ENCODE data around the gene TRIM33.
A peak's percentile ranks its signal among the peaks of the same experiment; 100 is the strongest.
"Not testable (repeated sequence)": the region's sequence is repeated elsewhere in the genome, so short reads cannot be mapped to it uniquely, and the experiment has no call there.

Gene TRIM33

GRCh38 chr1:114390960-114391359 is 120.0 kb downstream of the TRIM33 start:
- DNase-seq = no peak

DNA sequence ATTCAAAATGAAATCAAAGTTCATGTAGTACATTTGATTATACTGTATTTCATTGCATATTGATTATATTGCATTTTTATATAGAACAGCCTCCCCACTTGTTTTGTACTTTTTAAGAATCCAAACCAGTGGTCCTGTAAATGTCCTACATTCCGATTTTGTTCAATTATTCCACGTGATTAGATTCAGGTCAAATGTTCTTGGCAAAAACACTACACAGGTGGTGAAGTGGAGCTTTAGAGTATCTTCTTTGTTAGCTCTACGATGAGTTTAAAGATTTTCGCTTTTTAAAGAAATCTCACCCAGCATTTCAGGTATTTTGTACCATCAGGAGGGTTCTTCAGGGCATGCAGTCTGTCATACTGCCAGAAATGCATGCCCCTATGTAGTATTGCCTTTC is 120.6 kb downstream of the TRIM33 start:
- DNase-seq = no peak

- no peak for DNase-seq
Measured at GRCh38 chr1:114388432-114389003, 122.5 kb downstream of the TRIM33 start.

GRCh38 chr1:114387585-114387984 is 123.4 kb downstream of the TRIM33 start:
- DNase-seq = not testable (repeated sequence)

DNA sequence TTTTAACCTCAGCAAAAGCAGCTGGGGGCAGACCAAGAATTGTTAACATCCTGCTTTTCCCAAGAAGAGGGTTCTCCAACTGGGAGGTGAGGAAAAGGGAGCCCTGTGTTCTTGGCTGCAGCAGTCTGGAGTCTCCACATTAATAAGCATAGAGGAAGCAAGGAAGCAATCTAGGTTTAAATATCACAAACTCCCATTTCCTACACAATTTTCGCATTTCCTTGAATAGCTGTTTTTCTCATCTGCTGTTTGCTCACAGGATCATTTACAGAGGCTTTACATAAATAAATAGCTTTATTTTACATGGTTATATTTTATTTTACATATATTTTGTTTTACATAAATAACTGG is 124.0 kb downstream of the TRIM33 start:
- no peak for DNase-seq

- no peak for DNase-seq
Measured at GRCh38 chr1:114386129-114387009, 124.6 kb downstream of the TRIM33 start.

GRCh38 chr1:114384922-114385321 is 126.1 kb downstream of the TRIM33 start:
- DNase-seq = no peak

DNA sequence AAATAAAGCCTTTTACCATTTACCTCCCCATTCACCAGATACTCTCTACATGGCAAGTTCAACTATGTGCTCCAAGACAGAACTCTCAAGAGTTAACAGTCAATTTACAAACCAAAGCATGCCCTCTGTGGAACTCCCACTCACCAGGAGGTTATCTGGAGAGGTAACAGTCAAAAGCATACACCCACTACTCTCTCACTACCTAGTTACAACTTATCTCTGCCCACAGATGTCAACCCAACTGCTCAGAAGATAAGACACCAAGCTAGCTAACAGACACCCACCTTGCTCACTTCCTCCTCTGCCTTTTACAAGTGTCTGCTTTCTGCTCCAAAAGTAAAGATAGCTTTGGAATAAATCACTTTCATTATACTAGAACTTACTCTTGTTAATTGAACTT is 131.0 kb downstream of the TRIM33 start:
- no peak for DNase-seq

DNA sequence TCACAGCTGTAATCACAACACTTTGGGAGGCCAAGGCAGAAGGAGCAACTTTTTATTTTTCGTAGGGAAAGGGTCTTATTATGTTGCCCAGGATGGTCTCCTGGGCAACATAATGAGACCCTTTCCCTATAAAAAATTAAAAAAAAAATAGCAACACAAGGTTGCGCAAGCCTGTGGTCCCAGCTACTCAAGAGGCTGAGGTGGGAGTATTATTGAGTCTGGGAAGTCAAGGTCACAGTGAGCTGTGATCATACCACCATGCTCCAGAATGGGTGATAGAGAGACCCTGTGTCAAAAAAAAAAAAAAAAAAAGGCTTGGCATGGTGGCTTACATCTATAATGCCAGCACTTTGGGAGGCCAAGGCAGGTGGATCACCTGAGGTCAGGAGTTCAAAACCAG is 131.6 kb downstream of the TRIM33 start:
- DNase-seq = no peak

GRCh38 chr1:114377356-114377755 is 133.6 kb downstream of the TRIM33 start:
- DNase-seq = no peak

- peak; percentile 71 for DNase-seq
Measured at GRCh38 chr1:114369930-114370329, 141.1 kb downstream of the TRIM33 start.

DNA sequence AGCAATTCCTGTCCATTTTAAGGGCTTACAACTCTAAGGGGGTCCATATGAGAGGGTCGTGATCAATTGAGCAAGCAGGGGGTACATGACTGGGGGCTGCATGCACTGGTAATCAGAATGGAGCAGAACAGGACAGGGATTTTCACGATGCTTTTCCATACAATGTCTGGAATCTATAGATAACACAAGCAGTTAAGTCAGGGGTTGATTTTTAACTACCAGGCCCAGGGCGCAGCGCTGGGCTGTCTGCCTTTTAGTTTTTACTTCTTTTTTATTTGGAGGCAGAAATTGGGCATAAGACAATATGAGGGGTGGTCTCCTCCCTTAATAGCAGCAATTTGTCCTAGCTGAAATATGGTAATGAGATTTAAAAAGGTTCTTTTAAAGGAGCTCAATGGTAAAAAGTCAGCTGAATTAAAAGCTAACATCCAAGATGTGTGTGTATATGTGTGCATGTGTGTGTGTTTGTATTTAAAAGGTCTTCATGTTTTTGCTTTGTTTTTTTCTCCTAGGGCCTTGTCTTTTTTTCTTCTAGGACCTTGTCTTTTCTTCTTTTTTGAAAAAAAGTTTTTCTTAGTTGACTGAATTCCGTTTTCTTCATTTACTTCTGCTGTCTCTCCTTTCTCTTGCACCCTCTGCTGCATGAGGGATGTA is 141.6 kb downstream of the TRIM33 start:
- DNase-seq = not testable (repeated sequence)

GRCh38 chr1:114368560-114369255 is 142.3 kb downstream of the TRIM33 start:
- no peak for DNase-seq

- no peak for DNase-seq
Measured at GRCh38 chr1:114367810-114368209, 143.2 kb downstream of the TRIM33 start.

- not testable (repeated sequence) for DNase-seq
Measured at GRCh38 chr1:114363230-114363629, 147.8 kb downstream of the TRIM33 start.

DNA sequence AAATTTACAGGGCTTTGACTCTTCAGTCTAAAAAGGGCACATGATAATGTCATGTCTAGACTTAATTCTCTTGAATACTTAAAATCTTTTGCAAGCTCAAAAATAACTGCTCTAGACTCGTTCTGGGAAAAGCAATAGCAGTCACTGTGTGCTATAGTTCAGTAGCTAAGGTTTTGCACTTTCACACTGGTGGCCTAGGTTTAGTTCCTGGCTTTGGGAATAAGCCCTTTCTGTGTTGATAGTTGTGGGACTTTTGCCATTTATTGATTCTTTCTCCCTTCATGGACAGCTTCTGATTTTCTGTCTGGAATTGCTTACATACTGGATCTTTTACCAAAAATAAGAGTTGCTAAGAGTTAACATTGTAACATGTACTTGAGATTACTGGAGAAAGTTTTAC is 151.2 kb downstream of the TRIM33 start:
- no peak for DNase-seq

DNA sequence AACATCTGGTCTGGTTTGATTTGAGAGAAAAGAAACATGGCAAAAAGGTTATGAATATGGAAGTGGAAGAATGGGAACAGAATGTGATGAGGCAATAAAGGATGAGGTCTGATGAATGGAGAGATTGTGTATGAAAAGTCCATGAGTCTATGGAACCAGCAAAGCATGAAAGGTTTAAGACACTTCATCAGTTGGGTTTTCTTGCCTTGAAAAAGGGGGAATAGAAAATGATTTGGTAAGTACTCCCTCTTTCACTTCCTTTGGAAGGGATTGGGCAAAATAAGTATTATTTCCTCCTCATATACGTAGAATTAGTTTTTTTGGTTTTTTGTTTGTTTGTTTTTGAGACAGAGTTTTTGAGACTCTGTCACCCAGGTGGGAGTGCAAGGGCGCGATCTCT is 155.8 kb downstream of the TRIM33 start:
- DNase-seq = peak; percentile 93

DNA sequence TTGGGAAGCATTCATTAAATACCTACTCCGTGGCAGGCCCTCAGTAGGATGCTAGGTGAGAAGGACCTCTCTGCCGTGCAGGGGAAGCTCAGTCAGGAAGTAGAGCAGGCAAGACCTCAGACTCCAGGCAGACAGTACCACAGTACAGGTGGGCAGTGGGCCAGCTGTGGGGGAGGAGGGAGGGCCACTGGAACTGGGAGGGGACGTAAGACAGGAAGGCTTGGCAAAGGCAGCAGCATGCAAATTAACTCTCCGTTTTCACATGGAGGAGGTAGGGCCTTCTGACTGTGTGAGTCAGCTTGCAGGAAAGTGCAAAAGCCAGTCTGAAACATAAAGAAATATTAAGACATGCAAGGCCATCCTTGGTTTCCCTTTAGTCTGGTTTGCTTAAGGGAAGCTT is 157.7 kb downstream of the TRIM33 start:
- DNase-seq = peak; percentile 68

GRCh38 chr1:114352797-114353196 is 158.2 kb downstream of the TRIM33 start:
- DNase-seq = no peak

DNA sequence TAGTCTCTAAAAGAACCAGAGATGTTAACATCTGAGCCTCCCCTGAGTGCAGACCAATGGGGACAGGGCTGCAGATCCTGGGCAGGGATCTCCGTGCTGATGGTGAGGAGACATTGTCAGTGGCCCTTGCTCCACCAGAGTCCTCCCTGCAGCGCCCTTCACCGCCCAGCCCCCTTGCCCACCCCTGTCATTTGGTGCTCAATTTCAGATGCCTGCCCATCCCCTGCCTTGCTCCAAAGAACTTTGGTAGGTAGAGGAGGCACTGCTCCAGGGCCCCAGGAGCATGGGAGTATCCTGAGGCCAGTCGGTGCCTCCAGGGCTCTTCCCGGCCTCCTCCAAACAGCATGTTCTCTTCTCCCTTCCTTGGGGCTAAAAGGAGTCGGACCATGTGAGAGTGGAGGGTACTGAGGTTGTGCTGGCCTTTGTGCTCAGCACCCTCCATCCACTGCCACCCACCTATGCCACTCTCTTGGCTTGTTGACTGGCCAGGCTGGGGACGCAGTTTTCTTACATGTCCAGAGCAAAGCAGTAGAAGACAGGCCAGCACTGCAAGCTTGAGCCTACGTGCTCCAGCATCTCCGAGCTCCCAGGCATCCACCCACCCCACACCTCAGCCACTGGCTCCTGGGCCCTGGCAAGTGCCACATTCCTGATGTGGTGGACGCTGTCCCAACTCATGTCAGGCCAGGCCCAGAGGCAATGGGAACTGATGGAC is 160.1 kb downstream of the TRIM33 start:
- no peak for DNase-seq

- no peak for DNase-seq
Measured at GRCh38 chr1:114349891-114350605, 161.0 kb downstream of the TRIM33 start.

Data from MV-4-11 (cell line).